H1 (cell line): ENCODE measurements around the gene NFATC1. TPM values are rescaled to one million over a fixed set of nuclear protein-coding genes. Genes with fewer than 3 reads are reported as not detected.

ENCODE experiments used
- CTCF ChIA-PET: fragments of 300-600 bp; sonication (Branson Sonifier 250); formaldehyde crosslinking; loops from one replicate; lab custom pipeline; 2021; ENCODE audit not compliant: partially characterized antibody; lab: Charles Lee
- POLR2A ChIA-PET: fragments of 300-600 bp; sonication (Branson Sonifier 250); formaldehyde crosslinking; loops from one replicate; lab custom pipeline; 2021; ENCODE audit warnings: inconsistent platforms; ENCODE audit not compliant: partially characterized antibody; lab: Charles Lee
- DNase-seq, 2 experiments: peaks; one replicate each; pipeline versions ENCODE4 v3.0.0 to v3.0.0-alpha.2; 2010 to 2022; ENCODE audit warnings: low spot score in 2 of 2, low read depth in 1 of 2, mixed read lengths in 1 of 2
- FAIRE-seq: peaks from 2 replicates; lab custom pipeline; 2011; peaks lifted over from hg19 to GRCh38; lab: Jason Lieb, UNC
- H2AFZ ChIP-seq: 2 replicates; pipeline ENCODE4 v1.8.1; 2012; ENCODE audit warnings: low read length, inconsistent platforms
- H2AK5ac ChIP-seq: 2 replicates; pipeline ENCODE4 v1.6.1; 2013; ENCODE audit warnings: low read depth, low read length
- H2BK120ac ChIP-seq: replicated peaks from 2 replicates; pipeline ENCODE3; 2013; ENCODE audit warnings: low read depth, low read length, inconsistent platforms
- H2BK12ac ChIP-seq: 2 replicates; pipeline ENCODE4 v1.6.1; 2013; ENCODE audit warnings: low read depth, low read length
- H2BK15ac ChIP-seq: 2 replicates; pipeline ENCODE4 v1.6.1; 2013; ENCODE audit warnings: low read length
- H2BK20ac ChIP-seq: 2 replicates; pipeline ENCODE4 v1.6.1; 2013; ENCODE audit warnings: low read length
- H2BK5ac ChIP-seq: 2 replicates; pipeline ENCODE4 v1.6.1; 2013; ENCODE audit warnings: low read depth, low read length
- H3K14ac ChIP-seq: 2 replicates; pipeline ENCODE4 v1.6.1; 2013; ENCODE audit warnings: inconsistent platforms; ENCODE audit not compliant: insufficient read length
- H3K18ac ChIP-seq: 2 replicates; pipeline ENCODE4 v1.6.1; 2013; ENCODE audit warnings: low read length; ENCODE audit errors: extremely low read depth
- H3K23ac ChIP-seq: 2 replicates; pipeline ENCODE4 v1.6.1; 2013; ENCODE audit warnings: inconsistent platforms; ENCODE audit not compliant: insufficient read length
- H3K23me2 ChIP-seq: 2 replicates; pipeline ENCODE4 v1.6.1; 2013; ENCODE audit warnings: low read depth, low read length
- H3K27ac ChIP-seq: 2 replicates; pipeline ENCODE4 v1.6.1; 2011; ENCODE audit warnings: low read depth, low read length, inconsistent platforms
- H3K27me3 ChIP-seq, 4 experiments: replicated peaks in 1 of 4; 1 replicate in 1 of 4; 2 replicates in 3 of 4; pipeline versions ENCODE4 v1.6.1 to v1.8.1; 2011 to 2013; ENCODE audit warnings: low read length in 3 of 4, mild to moderate bottlenecking in 3 of 4, inconsistent platforms in 2 of 4, mixed read lengths in 2 of 4, moderate library complexity in 1 of 4; ENCODE audit not compliant: control insufficient read depth in 3 of 4, insufficient read depth in 3 of 4; ENCODE audit errors: extremely low read depth in 1 of 4
- H3K36me3 ChIP-seq, 4 experiments: 2 replicates each; pipeline versions ENCODE4 v1.6.1 to v1.8.1; 2011 to 2013; ENCODE audit warnings: mild to moderate bottlenecking in 4 of 4, low read length in 3 of 4, moderate library complexity in 2 of 4, control low read depth in 1 of 4, inconsistent platforms in 1 of 4; ENCODE audit not compliant: insufficient read depth in 4 of 4, control insufficient read depth in 2 of 4
- H3K4ac ChIP-seq: replicated peaks from 2 replicates; pipeline ENCODE3; 2013; ENCODE audit warnings: low read length, low read depth, mixed read lengths, inconsistent platforms; ENCODE audit not compliant: insufficient read length
- H3K4me1 ChIP-seq, 4 experiments: replicated peaks in 1 of 4; 1 replicate in 1 of 4; 2 replicates in 3 of 4; pipeline versions ENCODE4 v1.6.1 to v1.8.1; 2011 to 2013; ENCODE audit warnings: low read length in 3 of 4, inconsistent platforms in 2 of 4, mixed read lengths in 1 of 4; ENCODE audit not compliant: insufficient read depth in 4 of 4, control insufficient read depth in 3 of 4
- H3K4me2 ChIP-seq, 2 experiments: 2 replicates each; pipeline versions ENCODE4 v1.6.1 to v1.8.1; 2011 to 2013; ENCODE audit warnings: low read depth in 2 of 2, low read length in 2 of 2, control low read depth in 1 of 2, inconsistent platforms in 1 of 2, mild to moderate bottlenecking in 1 of 2; ENCODE audit not compliant: insufficient read depth in 1 of 2
- H3K4me3 ChIP-seq, 4 experiments: fragments of 200-600, 300-600 bp in 1 of 4; sonication (generic), shearing (Covaris generic), sonication (Bioruptor Twin) in 1 of 4; 2 replicates each; pipeline versions ENCODE4 v1.5.1 to v1.8.1; 2011 to 2016; ENCODE audit warnings: low read length in 4 of 4, low read depth in 3 of 4, control low read depth in 2 of 4, inconsistent platforms in 2 of 4, mild to moderate bottlenecking in 2 of 4, mixed read lengths in 1 of 4, moderate library complexity in 1 of 4; ENCODE audit not compliant: insufficient read depth in 2 of 4; ENCODE audit errors: extremely low read depth in 1 of 4
- H3K56ac ChIP-seq: replicated peaks from 2 replicates; pipeline ENCODE3; 2013; ENCODE audit warnings: low read depth, mild to moderate bottlenecking, mixed read lengths, low read length, inconsistent platforms; ENCODE audit not compliant: insufficient read length
- H3K79me1 ChIP-seq: 2 replicates; pipeline ENCODE4 v1.6.1; 2013; ENCODE audit warnings: low read depth, low read length, control low read depth
- H3K79me2 ChIP-seq, 2 experiments: 2 replicates each; pipeline versions ENCODE4 v1.6.1 to v1.8.1; 2012 to 2013; ENCODE audit warnings: low read length in 2 of 2, mild to moderate bottlenecking in 2 of 2, inconsistent platforms in 1 of 2; ENCODE audit not compliant: insufficient read depth in 2 of 2, control insufficient read depth in 1 of 2
- H3K9ac ChIP-seq, 4 experiments: replicated peaks in 1 of 4; 1 replicate in 1 of 4; 2 replicates in 3 of 4; pipeline versions ENCODE4 v1.6.1 to v1.8.1; 2011 to 2013; ENCODE audit warnings: low read depth in 3 of 4, low read length in 3 of 4, control low read depth in 2 of 4, mild to moderate bottlenecking in 2 of 4, moderate library complexity in 2 of 4, inconsistent platforms in 1 of 4; ENCODE audit errors: extremely low read depth in 1 of 4
- H3K9me3 ChIP-seq, 2 experiments: 2 replicates each; pipeline versions ENCODE4 v1.6.1 to v1.8.1; 2012 to 2013; ENCODE audit warnings: mild to moderate bottlenecking in 2 of 2, moderate library complexity in 2 of 2, control low read depth in 1 of 2, inconsistent platforms in 1 of 2, low read depth in 1 of 2, low read length in 1 of 2, mixed read lengths in 1 of 2; ENCODE audit not compliant: insufficient read depth in 2 of 2
- H4K20me1 ChIP-seq, 2 experiments: replicated peaks in 1 of 2; 2 replicates each; pipeline versions ENCODE3 to v1.8.1; 2011 to 2013; ENCODE audit warnings: inconsistent platforms in 2 of 2, low read length in 2 of 2, mild to moderate bottlenecking in 1 of 2; ENCODE audit not compliant: insufficient read depth in 2 of 2, control insufficient read depth in 1 of 2
- H4K5ac ChIP-seq: 2 replicates; pipeline ENCODE4 v1.6.1; 2013; ENCODE audit warnings: low read length, low read depth, mixed read lengths, inconsistent platforms; ENCODE audit not compliant: insufficient read length
- H4K8ac ChIP-seq: 2 replicates; pipeline ENCODE4 v1.8.0; 2013; ENCODE audit warnings: mild to moderate bottlenecking, moderate library complexity, low read length, inconsistent platforms; ENCODE audit not compliant: insufficient read depth; ENCODE audit errors: extremely low read depth
- H4K91ac ChIP-seq: replicated peaks from 2 replicates; pipeline ENCODE3; 2013; ENCODE audit warnings: low read length, mixed read lengths, inconsistent platforms; ENCODE audit not compliant: insufficient read length
- KDM1A ChIP-seq: fragments of 200-600, 300-600 bp; sonication (generic); IDR thresholded peaks from 2 replicates; pipeline ENCODE4 v1.7.1; 2016; ENCODE audit warnings: mild to moderate bottlenecking, low read length, borderline replicate concordance
- WGBS, 2 experiments: shearing (Covaris generic) in 1 of 2; methylation state at CpG; one replicate each; pipeline versions ENCODE4 v1.1.6 to v1.1.7; 2013 to 2015; ENCODE audit warnings: low lambda C conversion rate in 2 of 2, mixed read lengths in 2 of 2, inconsistent platforms in 1 of 2, low coverage in 1 of 2, missing lambda C conversion rate in 1 of 2; ENCODE audit not compliant: insufficient replicate concordance in 2 of 2, insufficient coverage in 1 of 2, insufficient read length in 1 of 2; ENCODE audit errors: extremely low coverage in 1 of 2, missing lambda C conversion rate in 1 of 2; 5-methylcytosine and 5-hydroxymethylcytosine counted together
- polyA plus RNA-seq, 7 experiments: library from polyadenylated mRNA; depleted of rRNA in 3 of 7; stranded (reverse) in 5 of 7; unstranded in 2 of 7; fragments of >200 nt in 5 of 7; fragments of 200-250 nt in 2 of 7; gene quantifications; 1 replicate in 5 of 7; 2 replicates in 1 of 7; 4 replicates in 1 of 7; pipeline versions ENCODE4 v1.2.1 to v1.2.3, GENCODE V29; 2011 to 2013; ENCODE audit warnings: missing spikeins in 2 of 7, mixed read lengths in 2 of 7
- total RNA-seq: library from RNA; stranded (reverse); fragmentation: NEBNext Ultra II Directional; extraction: Animal tissue kit (Norgen Biotek cat#: 25700); gene quantifications from 2 replicates; pipeline ENCODE4 v1.2.1, GENCODE V29; 2021

The NFATC1 gene
- total and polyA plus RNA-seq, 2 of the 8 experiments (the other 6 are each of a cell fraction or from before 2014, with no cell fraction given) = 2.0 to 6.6 TPM

DNA sequence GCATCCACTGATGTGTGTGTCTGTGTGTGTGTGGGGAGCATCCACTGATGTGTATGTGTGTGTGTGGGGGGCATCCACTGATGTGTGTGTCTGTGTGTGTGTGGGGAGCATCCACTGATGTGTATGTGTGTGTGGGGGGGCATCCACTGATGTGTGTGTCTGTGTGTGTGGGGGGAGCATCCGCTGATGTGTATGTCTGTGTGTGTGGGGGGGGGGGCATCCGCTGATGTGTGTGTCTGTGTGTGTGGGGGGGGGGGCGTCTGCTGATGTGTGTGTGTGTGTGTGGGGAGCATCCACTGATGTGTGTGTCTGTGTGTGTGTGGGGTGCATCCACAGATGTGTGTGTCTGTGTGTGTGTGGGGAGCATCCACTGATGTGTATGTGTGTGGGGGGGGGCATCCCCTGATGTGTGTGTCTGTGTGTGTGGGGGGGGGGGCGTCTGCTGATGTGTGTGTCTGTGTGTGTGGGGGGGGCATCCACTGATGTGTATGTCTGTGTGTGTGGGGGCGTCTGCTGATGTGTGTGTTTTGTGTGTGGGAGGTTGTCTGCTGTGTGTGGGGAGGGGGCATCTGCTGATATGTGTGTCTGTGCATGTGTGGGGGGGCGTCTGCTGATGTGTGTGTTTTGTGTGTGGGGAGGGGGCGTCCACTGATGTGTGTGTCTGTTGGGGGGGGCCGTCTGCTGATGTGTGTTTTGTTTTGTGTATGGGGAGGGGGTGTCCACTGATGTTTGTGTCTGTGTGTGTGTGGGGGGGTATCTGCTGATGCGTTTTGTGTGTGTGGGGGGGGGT is 125.9 kb downstream of the NFATC1 start:
- Histone ChIP-seq H2BK15ac (no peak overlapping the region), H2BK20ac (no peak overlapping the region), H3K9me3 (peaks cover 0 to 3% of the 10 kb centered on the region in 2 experiments; a peak in 1 of 4 replicates), H2BK120ac (no peak overlapping the region), H2AK5ac (no peak overlapping the region), H3K23ac (no peak overlapping the region), H2BK12ac (no peak overlapping the region), H3K9ac (no peak overlapping the region), H3K79me1 (no peaks in the 10 kb centered on the region; the same call in 1 of the 2 replicates), H3K56ac (no peak overlapping the region), H4K8ac (no peak overlapping the region; the same call in 1 of the 2 replicates), H2BK5ac (no peak overlapping the region), H4K91ac (no peak overlapping the region), H3K18ac (no peak overlapping the region), H3K4ac (no peak overlapping the region), H4K20me1 (no peaks in the 10 kb centered on the region), H3K23me2 (no peaks in the 10 kb centered on the region), H3K4me3 (no peak overlapping the region), H3K36me3 (no peaks in the 10 kb centered on the region), H3K4me2 (no peak overlapping the region), H4K5ac (no peak overlapping the region), H3K79me2 (no peaks in the 10 kb centered on the region), H3K14ac (no peak overlapping the region), H3K27me3 (no peaks in the 10 kb centered on the region), H3K27ac (no peak overlapping the region), H2AFZ (no peak overlapping the region), H3K4me1 (peaks cover 0 to 11% (median 5%) of the 10 kb centered on the region in 4 experiments; a peak in 5 of 7 replicates)
- WGBS, 2 experiments = 90% methylated on average over 2 of the region's 9 CpGs; no CpG with 5 or more reads in 1 of the 2 experiments
- DNase-seq (no peak), FAIRE-seq (no peak)
- ChIA-PET CTCF (no interaction called here), POLR2A (no interaction called here)
- TF ChIP-seq KDM1A = no peak
